HL-60 (cell line): Measurements from ENCODE around the gene PTPRT.

Experiments
- CTCF ChIP-seq: IDR thresholded peaks from one replicate; pipeline ENCODE4 v1.5.1; 2011; ENCODE audit warnings: low read length, control low read depth, inconsistent platforms; ENCODE audit not compliant: insufficient read depth
- GABPA ChIP-seq: IDR thresholded peaks from 2 replicates; pipeline ENCODE4 v1.6.1; 2012; ENCODE audit warnings: low read depth
- POLR2AphosphoS5 ChIP-seq: IDR thresholded peaks from 2 replicates; pipeline ENCODE4 v1.6.1; 2012; ENCODE audit warnings: low read depth
- REST ChIP-seq: IDR thresholded peaks from 2 replicates; pipeline ENCODE4 v1.6.1; 2012; ENCODE audit warnings: low read depth; ENCODE audit not compliant: insufficient replicate concordance
- SPI1 ChIP-seq: IDR thresholded peaks from 2 replicates; pipeline ENCODE4 v1.6.1; 2012; ENCODE audit warnings: low read depth, mild to moderate bottlenecking, borderline replicate concordance

- TF ChIP-seq CTCF (no peak), POLR2AphosphoS5 (no peak), REST (no peak), GABPA (no peak), SPI1 (no peak)
These were observed 454.2 kb downstream of the PTPRT start for GRCh38 chr20:42735539-42735938.
